HepG2 (cell line): ENCODE results near the gene B3GNT8. TPM values are rescaled to one million over a fixed set of nuclear protein-coding genes. Genes with fewer than 3 reads are reported as not detected.

Source experiments
- ATAC-seq: fragments of 200-7000 bp; cut with Tn5 transposase; 3 replicates; pipeline ENCODE4 v1.9.1; 2020; ENCODE audit warnings: mild to moderate bottlenecking, moderate library complexity
- Bru-seq: library from RNA; stranded (reverse); fragments of 400-500 nt; gene quantifications from one replicate; lab custom pipeline; 2021; lab: Mats Ljungman, UMichigan
- BruChase-seq, 2 experiments: library from RNA; stranded (reverse); fragments of 400-500 nt; gene quantifications; one replicate each; lab custom pipeline; 2021; lab: Mats Ljungman, UMichigan
- BruUV-seq: library from RNA; stranded (reverse); fragments of 400-500 nt; replicated peaks from 2 replicates; lab custom pipeline; 2021; lab: Mats Ljungman, UMichigan
- CTCF ChIA-PET: fragments of 300-600 bp; formaldehyde crosslinking; extraction: SDS; loops from one replicate; lab custom pipeline; 2021; ENCODE audit warnings: low total read pairs, inconsistent platforms, low intra/inter-chr PET ratio; lab: Yijun Ruan, JAX
- POLR2A ChIA-PET: fragments of 350-600 bp; sonication (Branson Sonifier 250); formaldehyde crosslinking; loops from one replicate; lab custom pipeline; 2020; ENCODE audit warnings: antibody characterized with exemption, inconsistent platforms; lab: Yijun Ruan, JAX
- DNase-seq: peaks from one replicate; pipeline ENCODE4 v3.0.0-alpha.2; 2015; ENCODE audit warnings: low spot score
- FAIRE-seq: peaks from 3 replicates; lab custom pipeline; 2011; peaks lifted over from hg19 to GRCh38; lab: Jason Lieb, UNC
- H2AFZ ChIP-seq: one replicate; pipeline ENCODE4 v1.6.1; 2011; ENCODE audit warnings: low read length, inconsistent platforms
- H3K27ac ChIP-seq: fragments of 300-600 bp; 3 replicates; pipeline ENCODE4 v1.8.0; 2011; ENCODE audit warnings: mixed run types, mild to moderate bottlenecking, mixed read lengths, low read length, inconsistent platforms; ENCODE audit not compliant: insufficient read depth; ENCODE audit errors: extremely low read length
- H3K27me3 ChIP-seq, 2 experiments: fragments of 200-600 bp in 1 of 2; 2 replicates in 1 of 2; 3 replicates in 1 of 2; pipeline versions ENCODE4 v1.6.0 to v1.8.0; 2011; ENCODE audit warnings: low read length in 2 of 2, mild to moderate bottlenecking in 2 of 2, moderate library complexity in 2 of 2, inconsistent platforms in 1 of 2; ENCODE audit not compliant: insufficient read depth in 2 of 2, control insufficient read depth in 1 of 2
- H3K36me3 ChIP-seq, 2 experiments: fragments of 200-600 bp in 1 of 2; replicated peaks in 1 of 2; 2 replicates in 1 of 2; 3 replicates in 1 of 2; pipeline versions ENCODE4 v1.5.1 to v1.8.0; 2011; ENCODE audit warnings: low read length in 2 of 2, inconsistent platforms in 1 of 2; ENCODE audit not compliant: insufficient read depth in 2 of 2, control insufficient read depth in 1 of 2
- H3K4me1 ChIP-seq: 2 replicates; pipeline ENCODE4 v1.5.1; 2012; ENCODE audit warnings: low read length, inconsistent platforms; ENCODE audit not compliant: insufficient read depth
- H3K4me2 ChIP-seq: 2 replicates; pipeline ENCODE4 v1.6.0; 2011; ENCODE audit warnings: low read depth, low read length, inconsistent platforms
- H3K4me3 ChIP-seq, 3 experiments: fragments of 200-600 bp in 1 of 3; sonication (generic), shearing (Covaris generic) in 1 of 3; replicated peaks in 1 of 3; 2 replicates each; pipeline ENCODE4 v1.5.1; 2011 to 2016; ENCODE audit warnings: low read length in 3 of 3, inconsistent platforms in 2 of 3, low read depth in 2 of 3, mild to moderate bottlenecking in 2 of 3, control low read depth in 1 of 3, mixed read lengths in 1 of 3; ENCODE audit not compliant: insufficient read depth in 1 of 3
- H3K79me2 ChIP-seq: one replicate; pipeline ENCODE4 v1.6.1; 2011; ENCODE audit warnings: low read length, inconsistent platforms; ENCODE audit not compliant: insufficient read depth
- H3K9ac ChIP-seq: 2 replicates; pipeline ENCODE4 v1.6.0; 2011; ENCODE audit warnings: mild to moderate bottlenecking, low read depth, low read length, inconsistent platforms; ENCODE audit not compliant: insufficient read depth
- H3K9me3 ChIP-seq: 2 replicates; pipeline ENCODE4 v1.5.1; 2012; ENCODE audit warnings: mild to moderate bottlenecking, low read length
- H4K20me1 ChIP-seq: 2 replicates; pipeline ENCODE4 v1.6.0; 2011; ENCODE audit warnings: inconsistent platforms, mild to moderate bottlenecking, low read length, moderate library complexity; ENCODE audit not compliant: insufficient read depth
- CREB3 ChIP-seq: sonication (generic); formaldehyde crosslinking; IDR thresholded peaks from 2 replicates; pipeline ENCODE4 v1.5.0; 2020; ENCODE audit warnings: missing genetic modification reagents
- FIP1L1 ChIP-seq: fragments of 200-400 bp; formaldehyde crosslinking; IDR thresholded peaks from 2 replicates; pipeline ENCODE4 v1.6.1; 2018; ENCODE audit warnings: low read depth, mild to moderate bottlenecking, low read length, moderate library complexity, borderline replicate concordance; ENCODE audit not compliant: insufficient read depth
- JDP2 ChIP-seq: sonication (generic); formaldehyde crosslinking; IDR thresholded peaks from 2 replicates; pipeline ENCODE4 v1.8.1; 2022; ENCODE audit warnings: missing genetic modification reagents, borderline replicate concordance
- MLLT10 ChIP-seq: sonication (generic); formaldehyde crosslinking; IDR thresholded peaks from 2 replicates; pipeline ENCODE4 v1.4.0; 2020; ENCODE audit warnings: missing genetic modification reagents
- MLX ChIP-seq: IDR thresholded peaks from 2 replicates; pipeline ENCODE4 v1.6.1; 2016
- SOX6 ChIP-seq, 2 experiments: fragments of 450-650 bp in 1 of 2; sonication (generic) in 1 of 2; formaldehyde crosslinking in 1 of 2; IDR thresholded peaks; 2 replicates each; pipeline versions ENCODE4 v1.4.0 to v1.6.1; 2017 to 2020; ENCODE audit warnings: antibody characterized with exemption in 1 of 2, mild to moderate bottlenecking in 1 of 2, missing genetic modification reagents in 1 of 2
- ZNF326 ChIP-seq: sonication (generic); formaldehyde crosslinking; IDR thresholded peaks from 2 replicates; pipeline ENCODE4 v1.4.0; 2020; ENCODE audit warnings: missing genetic modification reagents, borderline replicate concordance
- ZNF570 ChIP-seq: sonication (generic); formaldehyde crosslinking; IDR thresholded peaks from 2 replicates; pipeline ENCODE4 v1.4.0; 2020; ENCODE audit warnings: mild to moderate bottlenecking, missing genetic modification reagents, borderline replicate concordance
- ZNF883 ChIP-seq: sonication (generic); formaldehyde crosslinking; IDR thresholded peaks from 2 replicates; pipeline ENCODE4 v1.5.1; 2020; ENCODE audit warnings: mild to moderate bottlenecking, missing genetic modification reagents; ENCODE audit errors: not compliant biosample characterization
- WGBS: methylation state at CpG from one replicate; pipeline ENCODE4 v1.1.6; 2017; ENCODE audit warnings: low lambda C conversion rate; 5-methylcytosine and 5-hydroxymethylcytosine counted together
- in situ Hi-C: cut with HindIII; loops from 2 replicates; pipeline ENCODE4 v1.10.0; 2017; ENCODE audit warnings: low pct_unique_long_range_greater_than_20kb; ENCODE audit not compliant: extremely low pct_ligation_motif_present
- intact Hi-C: fragments of 100-400 bp; cut with micrococcal nuclease; formaldehyde crosslinking; loops from one replicate; pipeline ENCODE4 v1.10.0; 2022; ENCODE audit not compliant: unreplicated experiment
- long read RNA-seq, 2 experiments: library from RNA in 1 of 2; library from polyadenylated mRNA in 1 of 2; stranded (forward) in 1 of 2; unstranded in 1 of 2; transcript quantifications; one replicate each; pipeline ENCODE4 v2.0.0, GENCODE V29; 2019 to 2022
- polyA minus RNA-seq, 3 experiments: library from RNA; depleted of rRNA, polyadenylated mRNA; stranded (reverse); fragments of >200 nt; gene quantifications; 2 replicates each; pipeline ENCODE4 v1.2.3, GENCODE V29; 2011; ENCODE audit warnings: low replicate concordance in 1 of 3
- polyA plus RNA-seq, 8 experiments: library from polyadenylated mRNA; depleted of rRNA in 3 of 8; stranded (reverse) in 7 of 8; unstranded in 1 of 8; fragments of >200 nt; fragmentation: Illumina TruSeq in 4 of 8; extraction: Trizol in 4 of 8; gene quantifications; 2 replicates each; pipeline versions ENCODE4 v1.2.1 to v1.2.3, GENCODE V29; 2011 to 2016; ENCODE audit warnings: low read depth in 4 of 8, missing spikeins in 1 of 8, mixed read lengths in 1 of 8; ENCODE audit not compliant: insufficient read depth in 1 of 8
- total RNA-seq, 5 experiments: library from RNA; depleted of rRNA; stranded (reverse); fragments of >200 nt; fragmentation: Illumina TruSeq; extraction: Trizol; gene quantifications; 2 replicates each; pipeline ENCODE4 v1.2.3, GENCODE V29; 2016; ENCODE audit warnings: low read depth in 1 of 5
- TF ChIP-seq, protein P1 (sequence below): sonication (generic); formaldehyde crosslinking; IDR thresholded peaks from 2 replicates; pipeline ENCODE4 v1.5.0; 2020; ENCODE audit warnings: missing genetic modification reagents, mild to moderate bottlenecking, borderline replicate concordance
- TF ChIP-seq, protein P2 (sequence below): sonication (generic); formaldehyde crosslinking; conservative IDR thresholded peaks from 2 replicates; pipeline ENCODE4 v1.4.0; 2020; ENCODE audit warnings: missing genetic modification reagents

Gene B3GNT8, protein sequence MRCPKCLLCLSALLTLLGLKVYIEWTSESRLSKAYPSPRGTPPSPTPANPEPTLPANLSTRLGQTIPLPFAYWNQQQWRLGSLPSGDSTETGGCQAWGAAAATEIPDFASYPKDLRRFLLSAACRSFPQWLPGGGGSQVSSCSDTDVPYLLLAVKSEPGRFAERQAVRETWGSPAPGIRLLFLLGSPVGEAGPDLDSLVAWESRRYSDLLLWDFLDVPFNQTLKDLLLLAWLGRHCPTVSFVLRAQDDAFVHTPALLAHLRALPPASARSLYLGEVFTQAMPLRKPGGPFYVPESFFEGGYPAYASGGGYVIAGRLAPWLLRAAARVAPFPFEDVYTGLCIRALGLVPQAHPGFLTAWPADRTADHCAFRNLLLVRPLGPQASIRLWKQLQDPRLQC
- total RNA-seq (2016; rRNA removed; fragmentation: Illumina TruSeq; extraction: Trizol) (1.9 and 2.3 TPM in 2 replicates), polyA plus RNA-seq (2011; rRNA removed) (0.26 and 0.44 TPM in 2 replicates), polyA minus RNA-seq (2011; rRNA and poly(A)+ RNA removed; ENCODE audit: low replicate concordance) (1.3 TPM in 1 of 2 replicates, not detected in the other), Bru-seq, nascent RNA (percentile 33 among the genes with signal in this experiment), BruChase-seq, experiment 1, labeled RNA remaining after a 6-hour chase (percentile 36 among the genes with signal in this experiment), BruChase-seq, experiment 2, labeled RNA remaining after a 2-hour chase (percentile 35 among the genes with signal in this experiment)
- 0.26 and 0.71 TPM in 2 replicates for total RNA-seq (2016; cell fraction: cytosol; rRNA removed; fragmentation: Illumina TruSeq; extraction: Trizol; ENCODE audit: low read depth)
- 1.4 and 1.9 TPM in 2 replicates for total RNA-seq (2016; cell fraction: insoluble cytoplasmic fraction; rRNA removed; fragmentation: Illumina TruSeq; extraction: Trizol)
- 0.90 and 1.1 TPM in 2 replicates for total RNA-seq (2016; cell fraction: membrane; rRNA removed; fragmentation: Illumina TruSeq; extraction: Trizol)
- 2.1 and 3.1 TPM in 2 replicates for total RNA-seq (2016; cell fraction: nucleus; rRNA removed; fragmentation: Illumina TruSeq; extraction: Trizol)
- polyA plus RNA-seq (2011; cell fraction: cytosol; rRNA removed) = 0.40 and 0.48 TPM in 2 replicates
- polyA plus RNA-seq (2011; cell fraction: nucleus; rRNA removed) = 0.54 and 1.00 TPM in 2 replicates
- 0.35 and 1.1 TPM in 2 replicates for polyA plus RNA-seq (2012)
- 0.43 and 0.69 TPM in 2 replicates for polyA plus RNA-seq (2016; cell fraction: cytosol; fragmentation: Illumina TruSeq; extraction: Trizol; ENCODE audit: low read depth)
- polyA plus RNA-seq (2016; cell fraction: insoluble cytoplasmic fraction; fragmentation: Illumina TruSeq; extraction: Trizol; ENCODE audit: low read depth) = 0.58 and 1.1 TPM in 2 replicates
- polyA plus RNA-seq (2016; cell fraction: membrane; fragmentation: Illumina TruSeq; extraction: Trizol; ENCODE audit: low read depth) = 0.34 and 0.42 TPM in 2 replicates
- polyA plus RNA-seq (2016; cell fraction: nucleus; fragmentation: Illumina TruSeq; extraction: Trizol; ENCODE audit: insufficient read depth, low read depth) = 2.2 and 3.1 TPM in 2 replicates
- polyA minus RNA-seq (2011; cell fraction: cytosol; rRNA and poly(A)+ RNA removed) = 1.1 TPM in 1 of 2 replicates, not detected in the other
- 0.50 and 0.52 TPM in 2 replicates for polyA minus RNA-seq (2011; cell fraction: nucleus; rRNA and poly(A)+ RNA removed)
- long read RNA-seq, experiment 1, partial matches to known transcripts = 5 of 6 reads
- long read RNA-seq, experiment 1, other reads (novel, unspliced or antisense) = 1 of 6 reads
- long read RNA-seq, experiment 2, partial matches to known transcripts = 6 of 10 reads
- long read RNA-seq, experiment 2, other reads (novel, unspliced or antisense) = 4 of 10 reads

- peak; percentile 92 for ATAC-seq
- DNase-seq = peak; percentile 59
- peaks cover 14 to 17% of the 10 kb centered on the region in 2 experiments; a peak in 3 of 5 replicates for H3K36me3 ChIP-seq
- intact Hi-C loops = no loop called here
- peak within 1 kb of the TSS; percentile 80 for H3K9ac ChIP-seq
- H3K9me3 ChIP-seq = no peaks in the 10 kb centered on the region
- POLR2A ChIA-PET = interaction anchor here (0.8 to 3.7 kb wide), 10 partner anchors 9 to 164 kb away, joined by 3 to 55 read pairs (median 4); partner anchors contain the start of genes B9D2 and DMAC2
- no peak within 1 kb of the TSS for H2AFZ ChIP-seq
- TSS peak; percentile 44 for BruUV-seq
- H3K27ac ChIP-seq = peak within 1 kb of the TSS; percentile 48
- peak within 1 kb of the TSS; percentile 62 to 76 (median 64) for H3K4me3 ChIP-seq
- CTCF ChIA-PET = no interaction called here
- no peaks in the 10 kb centered on the region for H3K79me2 ChIP-seq
- no peak for FAIRE-seq
- peak within 1 kb of the TSS; percentile 90 for H3K4me2 ChIP-seq
- 11% methylated on average over 16 of the region's 19 CpGs for WGBS
- in situ Hi-C loops = no loop called here
- peaks cover 52% of the 10 kb centered on the region for H3K4me1 ChIP-seq
- no peaks in the 10 kb centered on the region for H3K27me3 ChIP-seq
- H4K20me1 ChIP-seq = no peaks in the 10 kb centered on the region
- TF ChIP-seq, protein P1, sequence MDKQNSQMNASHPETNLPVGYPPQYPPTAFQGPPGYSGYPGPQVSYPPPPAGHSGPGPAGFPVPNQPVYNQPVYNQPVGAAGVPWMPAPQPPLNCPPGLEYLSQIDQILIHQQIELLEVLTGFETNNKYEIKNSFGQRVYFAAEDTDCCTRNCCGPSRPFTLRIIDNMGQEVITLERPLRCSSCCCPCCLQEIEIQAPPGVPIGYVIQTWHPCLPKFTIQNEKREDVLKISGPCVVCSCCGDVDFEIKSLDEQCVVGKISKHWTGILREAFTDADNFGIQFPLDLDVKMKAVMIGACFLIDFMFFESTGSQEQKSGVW = no peak
- TF ChIP-seq JDP2 (no peak), FIP1L1 (no peak), MLX (CRISPR knock-in tag) (no peak), CREB3 (CRISPR knock-in tag) (no peak), MLLT10 (no peak), ZNF326 (CRISPR knock-in tag) (no peak), ZNF570 (CRISPR knock-in tag) (no peak), ZNF883 (CRISPR knock-in tag) (no peak), SOX6 (IDR thresholded peaks at IDR 0.05) (no peak), SOX6 (CRISPR knock-in tag; IDR thresholded peaks at IDR 0.05) (no peak)
- TF ChIP-seq, protein P2, sequence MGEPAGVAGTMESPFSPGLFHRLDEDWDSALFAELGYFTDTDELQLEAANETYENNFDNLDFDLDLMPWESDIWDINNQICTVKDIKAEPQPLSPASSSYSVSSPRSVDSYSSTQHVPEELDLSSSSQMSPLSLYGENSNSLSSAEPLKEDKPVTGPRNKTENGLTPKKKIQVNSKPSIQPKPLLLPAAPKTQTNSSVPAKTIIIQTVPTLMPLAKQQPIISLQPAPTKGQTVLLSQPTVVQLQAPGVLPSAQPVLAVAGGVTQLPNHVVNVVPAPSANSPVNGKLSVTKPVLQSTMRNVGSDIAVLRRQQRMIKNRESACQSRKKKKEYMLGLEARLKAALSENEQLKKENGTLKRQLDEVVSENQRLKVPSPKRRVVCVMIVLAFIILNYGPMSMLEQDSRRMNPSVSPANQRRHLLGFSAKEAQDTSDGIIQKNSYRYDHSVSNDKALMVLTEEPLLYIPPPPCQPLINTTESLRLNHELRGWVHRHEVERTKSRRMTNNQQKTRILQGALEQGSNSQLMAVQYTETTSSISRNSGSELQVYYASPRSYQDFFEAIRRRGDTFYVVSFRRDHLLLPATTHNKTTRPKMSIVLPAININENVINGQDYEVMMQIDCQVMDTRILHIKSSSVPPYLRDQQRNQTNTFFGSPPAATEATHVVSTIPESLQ = no peak
Measured at GRCh38 chr19:41426952-41427646, at the start of gene B3GNT8. TSS of gene B3GNT8 (minus strand) at chr19:41427374. CDS start at chr19:41426778, 596 bp downstream.
